Mesothelial cell of epicardium (in vitro differentiated cells): ENCODE measurements around the gene OR9K2. TPM values are rescaled to one million over a fixed set of nuclear protein-coding genes. Genes with fewer than 3 reads are reported as not detected.

Experiments used
- DNase-seq, 2 experiments: peaks; one replicate each; pipeline ENCODE4 v3.0.0; 2021; ENCODE audit warnings: low spot score in 2 of 2; ENCODE audit not compliant: unreplicated experiment in 2 of 2
- H3K27ac Mint-ChIP-seq: 2 replicates; pipeline ENCODE4 v1.8.0; 2021; ENCODE audit warnings: mixed read lengths
- H3K27me3 Mint-ChIP-seq: 2 replicates; pipeline ENCODE4 v1.8.0; 2021; ENCODE audit warnings: low read depth, mixed read lengths
- H3K36me3 Mint-ChIP-seq: 2 replicates; pipeline ENCODE4 v1.8.0; 2021; ENCODE audit warnings: mixed read lengths
- H3K4me1 Mint-ChIP-seq: 2 replicates; pipeline ENCODE4 v1.8.0; 2021; ENCODE audit warnings: mixed read lengths
- H3K4me3 Mint-ChIP-seq: 2 replicates; pipeline ENCODE4 v1.8.0; 2021; ENCODE audit warnings: mild to moderate bottlenecking, moderate library complexity, mixed read lengths
- H3K9me3 Mint-ChIP-seq: 2 replicates; pipeline ENCODE4 v1.8.0; 2021; ENCODE audit warnings: mixed read lengths
- total RNA-seq: library from RNA; stranded (reverse); gene quantifications from 3 replicates; pipeline ENCODE4 v1.2.1, GENCODE V29; 2021
- TF ChIP-seq, protein P1 (sequence below): fragments of 200-600 bp; sonication (generic); IDR thresholded peaks from one replicate; pipeline ENCODE4 v1.5.0; 2021; ENCODE audit warnings: antibody characterized with exemption; ENCODE audit not compliant: unreplicated experiment

Gene OR9K2
- total RNA-seq, 1 donor from 2014 or later: not detected

DNA sequence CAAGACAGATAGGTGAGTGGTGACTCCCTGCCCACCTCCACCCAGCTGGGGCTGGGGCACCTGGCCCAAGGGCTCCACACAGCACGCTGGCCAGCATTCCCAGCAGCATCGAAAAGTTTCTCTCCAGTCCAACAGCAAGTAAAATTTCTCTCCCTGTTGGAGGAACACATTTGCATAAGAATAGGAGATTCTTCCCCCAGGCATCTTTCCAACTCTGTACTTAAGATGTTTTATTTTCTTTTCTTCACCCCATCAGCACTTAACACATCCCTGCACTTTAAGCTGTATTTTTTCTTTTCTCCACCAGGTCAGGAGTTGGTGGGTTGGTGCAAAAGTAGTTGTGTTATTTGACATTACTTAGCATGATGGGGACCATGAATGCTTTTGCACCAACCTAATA, 47.2 kb downstream of the OR9K2 start:
- Mint-ChIP-seq H3K9me3 (no peaks in the 10 kb centered on the region), H3K27ac (no peak overlapping the region)

More for the DNA sequence above, 47.2 kb downstream of the OR9K2 start:
- no peaks in the 10 kb centered on the region for H3K4me1 Mint-ChIP-seq
- TF ChIP-seq, protein P1, sequence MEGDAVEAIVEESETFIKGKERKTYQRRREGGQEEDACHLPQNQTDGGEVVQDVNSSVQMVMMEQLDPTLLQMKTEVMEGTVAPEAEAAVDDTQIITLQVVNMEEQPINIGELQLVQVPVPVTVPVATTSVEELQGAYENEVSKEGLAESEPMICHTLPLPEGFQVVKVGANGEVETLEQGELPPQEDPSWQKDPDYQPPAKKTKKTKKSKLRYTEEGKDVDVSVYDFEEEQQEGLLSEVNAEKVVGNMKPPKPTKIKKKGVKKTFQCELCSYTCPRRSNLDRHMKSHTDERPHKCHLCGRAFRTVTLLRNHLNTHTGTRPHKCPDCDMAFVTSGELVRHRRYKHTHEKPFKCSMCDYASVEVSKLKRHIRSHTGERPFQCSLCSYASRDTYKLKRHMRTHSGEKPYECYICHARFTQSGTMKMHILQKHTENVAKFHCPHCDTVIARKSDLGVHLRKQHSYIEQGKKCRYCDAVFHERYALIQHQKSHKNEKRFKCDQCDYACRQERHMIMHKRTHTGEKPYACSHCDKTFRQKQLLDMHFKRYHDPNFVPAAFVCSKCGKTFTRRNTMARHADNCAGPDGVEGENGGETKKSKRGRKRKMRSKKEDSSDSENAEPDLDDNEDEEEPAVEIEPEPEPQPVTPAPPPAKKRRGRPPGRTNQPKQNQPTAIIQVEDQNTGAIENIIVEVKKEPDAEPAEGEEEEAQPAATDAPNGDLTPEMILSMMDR: no peak
- no peak for DNase-seq
- H3K27me3 Mint-ChIP-seq: peaks cover 14% of the 10 kb centered on the region
- H3K36me3 Mint-ChIP-seq: no peaks in the 10 kb centered on the region
- H3K4me3 Mint-ChIP-seq: no peak overlapping the region

Other genes starting within 250 kb of the OR9K2 start
- gene TESPA1, start 141.6 kb upstream of the OR9K2 start, total RNA-seq: 0.16 to 0.31 TPM (median 0.20 TPM) in 3 replicates
- gene NEUROD4, start 106.4 kb upstream of the OR9K2 start, total RNA-seq: not detected in 3 replicates
- gene OR10A7, start 94.6 kb downstream of the OR9K2 start, total RNA-seq: not detected in 3 replicates
- gene OR6C74, start 118.2 kb downstream of the OR9K2 start, total RNA-seq: not detected in 3 replicates
- gene OR6C6, start 170.2 kb downstream of the OR9K2 start, total RNA-seq: not detected in 3 replicates
- not detected in 3 replicates for gene OR6C1, start 187.9 kb downstream of the OR9K2 start, total RNA-seq
- gene OR6C3, start 204.3 kb downstream of the OR9K2 start, total RNA-seq: not detected in 3 replicates
- not detected in 3 replicates for gene OR6C75, start 236.6 kb downstream of the OR9K2 start, total RNA-seq